Esophagus squamous epithelium (tissue), 4 donors: ENCODE results near the gene SRR.

Experiments used
- POLR2A ChIP-seq, 4 donors: fragments of 450-650 bp; IDR thresholded peaks; one replicate each; pipeline ENCODE4 v1.6.1; 2017; ENCODE audit warnings: antibody characterized with exemption in 4 of 4, mild to moderate bottlenecking in 4 of 4, moderate library complexity in 3 of 4
- TF ChIP-seq, protein P1 (sequence below), 6 experiments: fragments of 450-650 bp in 4 of 6; fragments of 200-600 bp in 2 of 6; sonication (generic) in 2 of 6; IDR thresholded peaks; one replicate each; pipeline ENCODE4 v1.5.1; 2016 to 2019; ENCODE audit warnings: antibody characterized with exemption in 6 of 6, mild to moderate bottlenecking in 4 of 6, moderate library complexity in 4 of 6

DNA sequence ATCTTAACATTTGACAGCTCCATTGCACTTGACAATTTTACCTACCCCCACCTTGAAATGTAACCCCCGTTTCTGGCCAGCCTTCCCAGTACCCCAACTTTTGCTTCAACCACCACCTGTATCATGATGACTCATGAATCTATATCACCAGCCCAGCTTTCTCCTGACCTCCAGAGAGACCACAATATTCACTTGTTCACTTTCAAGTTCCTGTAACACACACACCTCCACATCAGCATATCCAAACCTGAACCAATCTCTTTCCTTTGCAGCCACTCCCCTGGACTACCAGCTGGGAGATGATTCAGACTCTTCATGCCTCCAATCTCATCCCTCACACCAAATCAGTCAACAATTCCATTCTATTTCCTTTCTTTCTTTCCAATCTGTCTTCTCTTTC lies 8.2 kb upstream of the SRR start:
- TF ChIP-seq POLR2A (IDR thresholded peaks at IDR 0.05), result no peak
- TF ChIP-seq, protein P1, sequence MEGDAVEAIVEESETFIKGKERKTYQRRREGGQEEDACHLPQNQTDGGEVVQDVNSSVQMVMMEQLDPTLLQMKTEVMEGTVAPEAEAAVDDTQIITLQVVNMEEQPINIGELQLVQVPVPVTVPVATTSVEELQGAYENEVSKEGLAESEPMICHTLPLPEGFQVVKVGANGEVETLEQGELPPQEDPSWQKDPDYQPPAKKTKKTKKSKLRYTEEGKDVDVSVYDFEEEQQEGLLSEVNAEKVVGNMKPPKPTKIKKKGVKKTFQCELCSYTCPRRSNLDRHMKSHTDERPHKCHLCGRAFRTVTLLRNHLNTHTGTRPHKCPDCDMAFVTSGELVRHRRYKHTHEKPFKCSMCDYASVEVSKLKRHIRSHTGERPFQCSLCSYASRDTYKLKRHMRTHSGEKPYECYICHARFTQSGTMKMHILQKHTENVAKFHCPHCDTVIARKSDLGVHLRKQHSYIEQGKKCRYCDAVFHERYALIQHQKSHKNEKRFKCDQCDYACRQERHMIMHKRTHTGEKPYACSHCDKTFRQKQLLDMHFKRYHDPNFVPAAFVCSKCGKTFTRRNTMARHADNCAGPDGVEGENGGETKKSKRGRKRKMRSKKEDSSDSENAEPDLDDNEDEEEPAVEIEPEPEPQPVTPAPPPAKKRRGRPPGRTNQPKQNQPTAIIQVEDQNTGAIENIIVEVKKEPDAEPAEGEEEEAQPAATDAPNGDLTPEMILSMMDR (IDR thresholded peaks at IDR 0.05), result no peak
